Measurements from ENCODE around the gene HDAC4. TPM values are rescaled to one million over a fixed set of nuclear protein-coding genes. Genes with fewer than 3 reads are reported as not detected.

Gene HDAC4
- total and polyA plus RNA-seq, 9 of the 15 experiments (the other 6 are each of a cell fraction or from before 2014, with no cell fraction given): 0.11 to 20.2 (median 4.0) TPM

- Histone ChIP-seq H3K36me3 (ENCODE audit: control insufficient read depth, insufficient read depth, low read length) (no peaks in the 10 kb centered on the region), H3K4me2 (ENCODE audit: insufficient read depth, low read length) (peak overlapping the region; percentile 60), H3K27ac (ENCODE audit: extremely low read depth, low read depth, low read length) (peak overlapping the region; percentile 80; the same call in 2 of the 3 replicates), H3K4me1 (replicated peaks in 1 of 2; ENCODE audit: control insufficient read depth in 2 of 2, insufficient read depth in 2 of 2, low read length in 2 of 2) (peaks cover 20 to 21% of the 10 kb centered on the region in 2 experiments; a peak in 4 of 5 replicates), H2AFZ (ENCODE audit: low read depth, low read length) (peak overlapping the region; percentile 77; the same call in 1 of the 2 replicates), H3K9ac (ENCODE audit: insufficient read depth in 1 of 2, low read depth in 2 of 2, low read length in 2 of 2) (peak overlapping the region in 1 of 2 experiments; percentile 41; a peak in 1 of 4 replicates), H3K79me2 (ENCODE audit: control insufficient read depth, insufficient read depth, low read length) (no peaks in the 10 kb centered on the region), H4K20me1 (replicated peaks; ENCODE audit: control insufficient read depth, insufficient read depth, low read length) (no peaks in the 10 kb centered on the region), H3K4me3 (no peak overlapping the region), H3K9me3 (replicated peaks; ENCODE audit: control insufficient read depth, insufficient read depth, low read depth, low read length) (no peaks in the 10 kb centered on the region), H3K9me1 (ENCODE audit: control insufficient read depth, insufficient read depth, low read length) (peaks cover 7% of the 10 kb centered on the region), H3K27me3 (ENCODE audit: control insufficient read depth in 2 of 2, insufficient read depth in 2 of 2, low read length in 2 of 2) (no peaks in the 10 kb centered on the region)
- DNase-seq (ENCODE audit: extremely low read depth in 1 of 4, low spot score in 3 of 4) (peak; percentile 24 to 51 (median 36)), ATAC-seq (no peak), FAIRE-seq (peak; percentile 80)
- ChIA-PET CTCF (ENCODE audit: low intra/inter-chr PET ratio) (no interaction called here), POLR2A (interaction anchor here (0.6 to 1.1 kb wide), 2 partner anchors 18 to 841 kb away, joined by 3 read pairs; no protein-coding TSS in a partner anchor)
- no TSS peak for BruUV-seq (replicated peaks)
- WGBS (ENCODE audit: insufficient coverage, low coverage, missing lambda C conversion rate): 38% methylated on average over 18 of the region's 29 CpGs
- intact Hi-C loops (cut with micrococcal nuclease) (no loop called here), in situ Hi-C loops (cut with MboI) (no loop called here)
- TF ChIP-seq, protein P1, sequence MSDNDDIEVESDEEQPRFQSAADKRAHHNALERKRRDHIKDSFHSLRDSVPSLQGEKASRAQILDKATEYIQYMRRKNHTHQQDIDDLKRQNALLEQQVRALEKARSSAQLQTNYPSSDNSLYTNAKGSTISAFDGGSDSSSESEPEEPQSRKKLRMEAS (CRISPR knock-in tag; IDR thresholded peaks at IDR 0.05): peak; percentile 77
- TF ChIP-seq MGA (IDR thresholded peaks at IDR 0.05): peak; percentile 48
- TF ChIP-seq ZFP1 (CRISPR knock-in tag; IDR thresholded peaks at IDR 0.05): no peak
- TF ChIP-seq MNT (conservative IDR thresholded peaks at IDR 0.05): peak in 1 of 2 experiments; percentile 39; a peak in 2 of 4 replicates
- no peak for TF ChIP-seq MCM2 (IDR thresholded peaks at IDR 0.05; ENCODE audit: low read depth)
Observed at GRCh38 chr2:239085201-239085992, 315.4 kb downstream of the HDAC4 start.
